NCI-H1436 treated with DMSO at 0.1 percent for 48 hours (cell line): Measurements from ENCODE around the gene UVRAG.
"Not testable (repeated sequence)": the region's sequence is repeated elsewhere in the genome, so short reads cannot be mapped to it uniquely, and the experiment has no call there.

ENCODE experiments used
- DNase-seq: peaks from one replicate; lab custom pipeline; 2025; lab: John Stamatoyannopoulos, UW

The UVRAG gene

DNA sequence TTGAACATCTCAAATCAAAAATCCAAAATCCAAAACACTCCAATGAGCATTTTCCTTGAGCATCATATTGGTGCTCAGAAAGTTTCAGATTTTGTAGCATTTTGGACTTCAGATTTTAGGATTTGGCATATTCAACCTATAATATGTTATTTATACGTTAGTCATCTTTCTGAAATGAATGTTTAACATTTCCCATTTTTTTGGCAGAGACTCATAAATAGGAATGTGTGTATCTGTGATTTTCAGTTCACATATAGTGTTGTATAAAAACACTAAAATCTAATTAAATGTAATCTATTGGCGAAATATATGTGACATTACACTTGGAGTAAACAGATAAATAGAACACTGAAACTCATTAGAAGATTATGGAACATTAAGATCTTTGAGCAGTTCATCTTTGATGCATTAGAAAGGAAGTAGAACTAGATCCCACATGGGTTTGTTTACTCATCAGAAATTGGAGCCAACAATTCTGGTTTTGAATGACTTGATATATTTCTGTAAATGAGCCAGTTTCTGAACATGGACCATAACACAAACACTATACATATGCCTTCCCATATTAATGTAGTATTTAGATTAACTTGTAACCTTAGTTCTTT is 153.1 kb downstream of the UVRAG start:
- DNase-seq = no peak

GRCh38 chr11:75969626-75970308 is 154.8 kb downstream of the UVRAG start:
- DNase-seq = no peak

DNA sequence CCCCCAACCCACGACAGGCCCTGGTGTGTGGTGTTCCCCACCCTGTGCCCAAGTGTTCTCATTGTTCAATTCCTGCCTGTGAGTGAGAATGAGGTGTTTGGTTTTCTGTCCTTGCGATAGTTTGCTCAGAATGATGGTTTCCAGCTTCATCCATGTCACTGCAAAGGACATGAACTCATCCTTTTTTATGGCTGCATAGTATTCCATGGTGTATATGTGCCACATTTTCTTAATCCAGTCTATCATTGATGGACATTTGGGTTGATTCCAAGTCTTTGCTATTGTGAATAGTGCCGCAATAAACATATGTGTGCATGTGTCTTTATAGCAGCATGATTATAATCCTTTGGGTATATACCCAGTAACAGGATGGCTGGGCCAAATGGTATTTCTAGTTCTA is 158.7 kb downstream of the UVRAG start:
- not testable (repeated sequence) for DNase-seq

DNA sequence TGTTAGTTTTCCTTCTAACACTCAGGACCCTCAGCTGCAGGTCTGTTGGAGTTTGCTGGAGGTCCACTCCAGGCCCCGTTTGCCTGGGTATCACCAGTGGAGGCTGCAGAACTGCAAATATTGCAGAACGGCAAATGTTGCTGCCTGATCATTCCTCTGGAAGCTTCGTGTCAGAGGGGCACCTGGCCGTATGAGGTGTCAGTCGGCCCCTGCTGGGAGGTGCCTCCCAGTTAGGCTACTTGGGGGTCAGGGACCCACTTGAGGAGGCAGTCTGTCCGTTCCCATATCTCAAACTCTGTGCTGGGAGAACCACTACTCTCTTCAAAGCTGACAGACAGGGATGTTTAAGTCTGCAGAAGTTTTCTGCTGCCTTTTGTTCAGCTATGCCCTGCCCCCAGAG is 164.1 kb downstream of the UVRAG start:
- DNase-seq = not testable (repeated sequence)

- not testable (repeated sequence) for DNase-seq
These were observed 164.5 kb downstream of the UVRAG start for GRCh38 chr11:75979479-75980027.

DNA sequence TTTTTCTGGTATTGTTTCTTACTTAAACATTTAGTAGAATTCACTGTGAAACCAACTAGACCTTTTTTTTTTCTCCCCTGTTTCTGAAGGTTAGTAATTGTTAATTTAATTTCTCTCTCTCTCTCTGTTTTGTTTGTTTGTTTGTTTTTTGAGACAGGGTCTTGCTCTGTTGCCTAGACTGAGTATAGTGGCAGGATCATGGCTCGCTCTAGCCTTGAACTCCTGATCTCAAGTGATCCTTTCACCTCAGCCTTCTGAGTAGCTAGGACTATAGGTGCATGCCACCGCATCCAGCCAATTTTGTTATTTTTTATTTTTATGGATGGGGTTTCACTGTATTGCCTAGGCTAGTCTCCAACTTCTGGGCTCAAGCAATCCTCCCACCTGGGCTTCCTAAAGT is 165.0 kb downstream of the UVRAG start:
- no peak for DNase-seq

- no peak for DNase-seq
These were observed 166.5 kb downstream of the UVRAG start for GRCh38 chr11:75981546-75981945.

GRCh38 chr11:75982309-75982708 is 167.3 kb downstream of the UVRAG start:
- DNase-seq = no peak

- no peak for DNase-seq
These were observed 172.0 kb downstream of the UVRAG start for GRCh38 chr11:75986966-75987365.

GRCh38 chr11:75993126-75993525 is 178.1 kb downstream of the UVRAG start:
- no peak for DNase-seq

DNA sequence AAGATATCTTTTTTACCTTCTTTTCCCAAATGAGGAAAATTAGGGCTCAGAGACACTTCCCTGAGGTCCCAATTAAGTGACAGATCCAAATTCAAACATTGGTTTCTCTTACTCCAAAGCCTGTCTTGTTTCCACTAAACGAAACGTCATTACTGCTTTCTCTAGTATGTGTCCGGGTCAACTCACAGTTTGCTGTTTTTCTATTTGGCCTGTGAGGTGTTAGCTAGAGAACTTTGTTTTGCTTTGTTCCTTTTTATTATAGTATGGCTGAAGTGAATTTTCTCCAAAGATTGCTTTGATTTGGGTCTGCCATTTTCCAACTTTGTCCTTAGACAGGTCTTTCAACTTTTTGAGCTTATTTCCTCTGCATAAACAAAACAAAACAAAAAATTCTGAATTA is 179.6 kb downstream of the UVRAG start:
- DNase-seq = no peak

- no peak for DNase-seq
These were observed 181.8 kb downstream of the UVRAG start for GRCh38 chr11:75996523-75997442.

- DNase-seq = no peak
These were observed 189.4 kb downstream of the UVRAG start for GRCh38 chr11:76004400-76004799.

- no peak for DNase-seq
These were observed 190.7 kb downstream of the UVRAG start for GRCh38 chr11:76005756-76006155.

GRCh38 chr11:76007166-76007565 is 192.2 kb downstream of the UVRAG start:
- DNase-seq = no peak

DNA sequence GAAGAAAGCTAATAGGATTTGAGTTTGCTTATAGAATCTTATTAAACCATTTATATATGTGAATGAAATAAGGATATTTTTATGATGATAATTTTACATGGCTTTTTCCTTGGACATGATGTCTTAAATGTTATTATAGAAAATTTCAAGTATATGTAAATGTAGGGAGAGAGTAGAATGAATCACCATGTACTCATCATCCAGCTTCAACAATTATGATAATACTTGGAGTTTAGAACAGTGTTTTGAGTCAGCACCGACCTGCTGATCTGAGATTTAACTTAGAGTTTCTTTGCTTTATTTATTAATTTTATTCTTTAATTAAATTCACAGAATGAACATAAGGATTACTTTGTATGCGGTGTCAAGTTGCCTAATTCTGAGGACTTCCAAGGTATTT is 193.5 kb downstream of the UVRAG start:
- no peak for DNase-seq

DNA sequence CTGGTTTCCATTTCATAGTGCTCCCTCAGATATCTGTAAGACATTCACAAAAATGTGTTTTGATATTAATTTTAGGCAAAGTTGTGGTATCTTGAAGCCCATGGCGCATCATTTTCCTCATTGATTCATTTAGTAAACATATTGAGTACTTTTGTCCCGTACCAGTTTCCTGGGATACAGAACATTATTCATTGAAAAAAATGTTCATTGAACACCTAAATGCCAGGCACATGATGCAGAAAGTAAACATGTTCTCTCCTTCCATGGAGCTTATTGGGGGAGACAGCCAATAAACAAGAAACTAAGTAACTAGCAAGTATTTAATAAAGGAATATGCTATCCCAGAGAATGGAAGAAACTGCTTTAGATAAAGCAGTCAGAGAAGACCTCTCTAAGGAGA is 195.0 kb downstream of the UVRAG start:
- DNase-seq = no peak

- DNase-seq = no peak
These were observed 198.5 kb downstream of the UVRAG start for GRCh38 chr11:76013526-76013925.

DNA sequence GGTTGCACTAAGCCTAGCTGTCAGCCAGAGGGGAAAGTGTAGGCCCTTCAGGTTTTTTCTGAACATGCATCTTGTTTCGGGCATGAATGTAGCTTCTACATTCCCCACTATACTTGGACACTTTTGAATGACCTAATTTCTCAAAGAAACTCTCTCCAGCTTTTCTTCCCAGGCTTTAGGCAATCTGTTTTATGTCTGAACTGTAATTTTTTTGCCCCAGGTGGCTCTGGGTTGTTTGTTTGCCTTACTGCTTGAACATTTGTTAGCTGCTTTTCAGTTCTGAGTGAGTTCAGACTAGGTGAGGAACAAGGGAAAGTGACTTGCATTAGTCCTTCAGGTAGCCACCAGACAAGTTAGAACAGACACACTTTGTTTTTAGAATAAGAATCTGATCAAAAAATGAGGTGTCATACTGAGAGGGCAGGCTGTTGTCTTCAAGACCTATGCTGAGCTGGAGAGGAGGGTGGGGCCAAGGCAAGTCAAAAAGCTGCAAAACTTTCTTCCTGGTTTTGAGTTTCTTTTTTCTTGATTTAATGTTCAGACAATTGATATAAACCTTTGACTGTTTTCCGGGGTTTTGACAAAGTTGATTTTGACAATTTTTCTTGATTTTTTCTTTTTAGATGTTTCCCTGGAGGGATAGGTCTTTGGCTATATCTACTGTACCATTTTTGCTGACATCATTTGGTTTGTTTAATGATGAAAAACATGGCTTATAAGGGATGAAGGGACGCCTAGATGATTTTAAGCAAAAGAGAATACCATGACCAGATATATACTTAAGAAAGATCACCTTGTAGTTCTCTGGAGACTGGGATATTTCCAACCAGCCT is 208.4 kb downstream of the UVRAG start:
- no peak for DNase-seq

- no peak for DNase-seq
These were observed 210.1 kb downstream of the UVRAG start for GRCh38 chr11:76025068-76025467.

DNA sequence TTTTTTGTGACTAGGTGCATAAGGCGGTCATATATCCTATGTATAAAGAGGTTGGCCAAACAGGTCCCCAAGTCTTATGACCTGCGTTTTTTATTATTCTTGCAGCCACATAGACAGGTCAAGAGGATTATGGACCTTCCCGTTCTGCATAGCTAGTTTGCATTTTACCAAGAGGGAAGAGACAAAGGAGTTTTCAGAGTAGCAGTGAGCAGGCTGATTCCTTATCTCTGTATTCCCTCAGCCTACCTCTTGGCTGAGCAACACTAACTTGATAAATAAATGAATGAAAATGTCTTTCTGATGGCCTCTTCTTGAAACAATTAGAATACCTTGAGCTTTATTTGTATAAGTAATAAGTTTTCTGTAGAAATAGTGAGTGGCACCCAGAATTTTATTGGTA is 210.8 kb downstream of the UVRAG start:
- no peak for DNase-seq

GRCh38 chr11:76026281-76026680 is 211.3 kb downstream of the UVRAG start:
- DNase-seq = no peak
